K562 (cell line): Measurements from ENCODE around the gene APEX1. TPM values are rescaled to one million over a fixed set of nuclear protein-coding genes. Genes with fewer than 3 reads are reported as not detected.

Experiments
- ADNP ChIP-seq: fragments of 200-800 bp; sonication (Bioruptor generic); IDR thresholded peaks from 2 replicates; pipeline ENCODE4 v1.6.1; 2016; ENCODE audit warnings: missing genetic modification characterization, missing compliant biosample characterization
- ATF3 ChIP-seq, 2 experiments: fragments of 450-650 bp in 1 of 2; sonication (generic) in 1 of 2; formaldehyde crosslinking in 1 of 2; IDR thresholded peaks in 1 of 2; conservative IDR thresholded peaks in 1 of 2; 2 replicates each; pipeline versions ENCODE4 v1.6.1 to v1.8.1; 2016 to 2023; ENCODE audit warnings: mild to moderate bottlenecking in 2 of 2, moderate library complexity in 2 of 2, inconsistent platforms in 1 of 2, missing genetic modification reagents in 1 of 2
- CBFA2T2 ChIP-seq: fragments of 450-650 bp; conservative IDR thresholded peaks from 2 replicates; pipeline ENCODE4 v1.6.1; 2017; ENCODE audit warnings: mild to moderate bottlenecking
- CBFA2T3 ChIP-seq: fragments of 450-650 bp; IDR thresholded peaks from 2 replicates; pipeline ENCODE4 v1.6.1; 2017
- CTBP1 ChIP-seq: fragments of 450-650 bp; IDR thresholded peaks from 2 replicates; pipeline ENCODE4 v1.6.1; 2016; ENCODE audit warnings: borderline replicate concordance
- CTCF ChIP-seq, 3 experiments: IDR thresholded peaks in 2 of 3; conservative IDR thresholded peaks in 1 of 3; 2 replicates each; pipeline ENCODE4 v1.5.1; 2011 to 2012; ENCODE audit warnings: low read length in 3 of 3, mild to moderate bottlenecking in 3 of 3, control low read depth in 2 of 3, improper control_type of control experiment in 1 of 3, inconsistent platforms in 1 of 3, low read depth in 1 of 3, mixed read lengths in 1 of 3, moderate library complexity in 1 of 3; ENCODE audit not compliant: insufficient read depth in 2 of 3
- E2F4 ChIP-seq: sonication (generic); formaldehyde crosslinking; IDR thresholded peaks from 2 replicates; pipeline ENCODE4 v1.8.0; 2022; ENCODE audit warnings: mild to moderate bottlenecking, low read depth, missing genetic modification reagents
- FOSL1 ChIP-seq: fragments of 200-800 bp; sonication (Bioruptor generic); conservative IDR thresholded peaks from 2 replicates; pipeline ENCODE4 v1.6.1; 2016; ENCODE audit warnings: missing genetic modification characterization, missing compliant biosample characterization
- GTF2A2 ChIP-seq: IDR thresholded peaks from 2 replicates; pipeline ENCODE4 v1.6.1; 2016; ENCODE audit warnings: mild to moderate bottlenecking, missing genetic modification characterization, missing compliant biosample characterization
- JUN ChIP-seq, 2 experiments: sonication (generic) in 1 of 2; formaldehyde crosslinking in 1 of 2; IDR thresholded peaks; 2 replicates each; pipeline versions ENCODE4 v1.6.1 to v1.8.0; 2012 to 2022; ENCODE audit warnings: borderline replicate concordance in 2 of 2, mild to moderate bottlenecking in 2 of 2, improper control_type of control experiment in 1 of 2, low read depth in 1 of 2, low read length in 1 of 2, missing genetic modification reagents in 1 of 2
- JUND ChIP-seq, 2 experiments: IDR thresholded peaks; 2 replicates in 1 of 2; 3 replicates in 1 of 2; pipeline ENCODE4 v1.6.1; 2011; ENCODE audit warnings: borderline replicate concordance in 2 of 2, low read depth in 2 of 2, low read length in 2 of 2, improper control_type of control experiment in 1 of 2, missing biosample characterization in 1 of 2, missing genetic modification characterization in 1 of 2, missing genetic modification reagents in 1 of 2
- MCM3 ChIP-seq: fragments of 450-650 bp; IDR thresholded peaks from 2 replicates; pipeline ENCODE4 v1.6.1; 2016
- MIER1 ChIP-seq: fragments of 450-650 bp; IDR thresholded peaks from 2 replicates; pipeline ENCODE4 v1.6.1; 2016; ENCODE audit warnings: antibody characterized with exemption, mild to moderate bottlenecking, low read depth
- SOX6 ChIP-seq: fragments of 450-650 bp; IDR thresholded peaks from 2 replicates; pipeline ENCODE4 v1.6.1; 2014; ENCODE audit warnings: mild to moderate bottlenecking
- ZEB2 ChIP-seq: fragments of 450-650 bp; IDR thresholded peaks from 2 replicates; pipeline ENCODE4 v1.6.1; 2016
- ZNF592 ChIP-seq: fragments of 450-650 bp; IDR thresholded peaks from 2 replicates; pipeline ENCODE4 v1.6.1; 2017; ENCODE audit warnings: antibody characterized with exemption, mild to moderate bottlenecking
- ZNF639 ChIP-seq, 2 experiments: fragments of 200-800 bp in 1 of 2; sonication (Bioruptor generic) in 1 of 2; sonication (generic) in 1 of 2; formaldehyde crosslinking in 1 of 2; IDR thresholded peaks in 1 of 2; conservative IDR thresholded peaks in 1 of 2; 2 replicates each; pipeline versions ENCODE4 v1.5.0 to v1.6.1; 2016 to 2020; ENCODE audit warnings: missing compliant biosample characterization in 1 of 2, missing genetic modification characterization in 1 of 2, missing genetic modification reagents in 1 of 2
- polyA plus RNA-seq, 8 experiments: library from polyadenylated mRNA; depleted of rRNA in 4 of 8; stranded (reverse) in 5 of 8; unstranded in 3 of 8; fragments of >200 nt; fragmentation: Nextera tagmentation in 2 of 8; fragmentation: Illumina TruSeq in 1 of 8; extraction: Ambion mirVana in 2 of 8; extraction: Trizol in 1 of 8; gene quantifications; 2 replicates each; pipeline versions ENCODE4 v1.2.1 to v1.2.3, GENCODE V29; 2011 to 2014; ENCODE audit warnings: inconsistent platforms in 1 of 8, missing spikeins in 1 of 8
- total RNA-seq, 7 experiments: library from RNA; depleted of rRNA in 6 of 7; stranded (reverse); fragments of >200 nt in 6 of 7; fragmentation: Illumina TruSeq in 2 of 7; extraction: Trizol in 2 of 7; gene quantifications; 2 replicates each; pipeline versions ENCODE4 v1.2.1 to v1.2.3, GENCODE V29; 2011 to 2021; ENCODE audit warnings: low replicate concordance in 1 of 7

Gene APEX1
- total and polyA plus RNA-seq, 9 of the 15 experiments (the other 6 are each of a cell fraction or from before 2014, with no cell fraction given): 50.2 to 274 (median 158) TPM

GRCh38 chr14:20482382-20482781, 27.4 kb downstream of the APEX1 start (continued):
- TF ChIP-seq CBFA2T2: peak; percentile 55
- no peak for TF ChIP-seq ADNP
- no peak for TF ChIP-seq E2F4 (CRISPR knock-in tag)
- TF ChIP-seq ZEB2: peak; percentile 44; the same call in 1 of the 2 replicates
- TF ChIP-seq MIER1: no peak
- no peak for TF ChIP-seq CTCF (IDR thresholded peaks at IDR 0.05 in 2 of 3, conservative IDR thresholded peaks at IDR 0.05 in 1 of 3; ENCODE audit: insufficient read depth in 2 of 3, low read depth in 1 of 3, low read length in 3 of 3)
- peak; percentile 79 for TF ChIP-seq CBFA2T3
- TF ChIP-seq GTF2A2 (tag): no peak
- peak; percentile 58 for TF ChIP-seq ATF3 (IDR thresholded peaks at IDR 0.05)
- TF ChIP-seq ATF3 (CRISPR knock-in tag; conservative IDR thresholded peaks at IDR 0.05): no peak
- peak; percentile 65; the same call in 1 of the 2 replicates for TF ChIP-seq JUND (IDR thresholded peaks at IDR 0.05; ENCODE audit: borderline replicate concordance, low read depth, low read length)
- TF ChIP-seq JUND (tag; IDR thresholded peaks at IDR 0.05; ENCODE audit: borderline replicate concordance, low read depth, low read length): peak; percentile 46; the same call in 1 of the 3 replicates
- no peak for TF ChIP-seq MCM3
- peak; percentile 71 for TF ChIP-seq FOSL1 (tag)
- no peak for TF ChIP-seq ZNF639 (CRISPR knock-in tag; conservative IDR thresholded peaks at IDR 0.05 in 1 of 2, IDR thresholded peaks at IDR 0.05 in 1 of 2)
- TF ChIP-seq ZNF592: 0 out of 2 replicates have a peak, but pooled peaks have one; percentile 25
- peak; percentile 71 for TF ChIP-seq CTBP1
- 0 out of 2 replicates have a peak, but pooled peaks have one; percentile 12 for TF ChIP-seq SOX6
- TF ChIP-seq JUN (IDR thresholded peaks at IDR 0.05; ENCODE audit: borderline replicate concordance, low read depth, low read length): no peak
- no peak for TF ChIP-seq JUN (CRISPR knock-in tag; IDR thresholded peaks at IDR 0.05; ENCODE audit: borderline replicate concordance)
